MM.1S (cell line): Measurements from ENCODE around the gene IDI2.

Source experiments
- EZH2 ChIP-seq: fragments of 300-600 bp; sonication (generic); optimal IDR thresholded peaks from 2 replicates; pipeline ENCODE3; 2017; ENCODE audit warnings: low read depth, mild to moderate bottlenecking, antibody characterized with exemption, low read length, mixed read lengths
- EZH2phosphoT487 ChIP-seq: fragments of 300-600 bp; sonication (generic); IDR thresholded peaks from 2 replicates; pipeline ENCODE4 v1.6.1; 2018; ENCODE audit warnings: antibody characterized with exemption, low read length
- TF ChIP-seq, protein P1 (sequence below): fragments of 300-600 bp; sonication (generic); IDR thresholded peaks from 2 replicates; pipeline ENCODE4 v1.5.1; 2016; ENCODE audit warnings: antibody characterized with exemption, low read length, mixed read lengths

DNA sequence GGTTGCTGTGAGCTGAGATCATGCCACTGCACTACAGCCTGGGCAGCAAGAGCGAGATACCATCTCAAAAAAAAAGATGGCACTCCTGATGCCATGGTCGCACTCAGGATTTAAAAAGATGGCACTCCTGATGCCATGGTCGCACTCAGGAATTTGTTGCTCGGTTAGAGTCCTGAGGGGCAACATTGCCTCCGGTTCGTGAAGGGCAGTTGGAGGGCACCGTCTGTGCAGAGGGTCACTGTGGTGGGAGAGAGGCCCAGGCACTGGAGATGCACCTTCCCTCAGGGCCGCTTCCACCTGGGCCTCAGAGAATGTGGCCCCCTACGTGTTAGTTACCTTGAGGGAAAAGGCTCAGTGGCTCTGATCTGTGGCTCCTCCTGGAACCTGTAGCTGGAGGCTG, 19.1 kb downstream of the IDI2 start:
- TF ChIP-seq, protein P1, sequence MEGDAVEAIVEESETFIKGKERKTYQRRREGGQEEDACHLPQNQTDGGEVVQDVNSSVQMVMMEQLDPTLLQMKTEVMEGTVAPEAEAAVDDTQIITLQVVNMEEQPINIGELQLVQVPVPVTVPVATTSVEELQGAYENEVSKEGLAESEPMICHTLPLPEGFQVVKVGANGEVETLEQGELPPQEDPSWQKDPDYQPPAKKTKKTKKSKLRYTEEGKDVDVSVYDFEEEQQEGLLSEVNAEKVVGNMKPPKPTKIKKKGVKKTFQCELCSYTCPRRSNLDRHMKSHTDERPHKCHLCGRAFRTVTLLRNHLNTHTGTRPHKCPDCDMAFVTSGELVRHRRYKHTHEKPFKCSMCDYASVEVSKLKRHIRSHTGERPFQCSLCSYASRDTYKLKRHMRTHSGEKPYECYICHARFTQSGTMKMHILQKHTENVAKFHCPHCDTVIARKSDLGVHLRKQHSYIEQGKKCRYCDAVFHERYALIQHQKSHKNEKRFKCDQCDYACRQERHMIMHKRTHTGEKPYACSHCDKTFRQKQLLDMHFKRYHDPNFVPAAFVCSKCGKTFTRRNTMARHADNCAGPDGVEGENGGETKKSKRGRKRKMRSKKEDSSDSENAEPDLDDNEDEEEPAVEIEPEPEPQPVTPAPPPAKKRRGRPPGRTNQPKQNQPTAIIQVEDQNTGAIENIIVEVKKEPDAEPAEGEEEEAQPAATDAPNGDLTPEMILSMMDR, result no peak
- TF ChIP-seq EZH2phosphoT487 (no peak), EZH2 (no peak)
